Effector memory CD8-positive, alpha-beta T cell (primary cell): ENCODE data around the gene MTOR.
"Not testable (repeated sequence)": the region's sequence is repeated elsewhere in the genome, so short reads cannot be mapped to it uniquely, and the experiment has no call there.

ENCODE experiments used
- ATAC-seq: fragments of 150-1000 bp; cut with Tn5 transposase; replicated peaks from 2 replicates; pipeline ENCODE4 v1.10.0; 2021; ENCODE audit warnings: mild to moderate bottlenecking, moderate library complexity
- DNase-seq, 3 experiments: peaks; one replicate each; pipeline ENCODE4 v3.0.0; 2021
- H3K27ac Mint-ChIP-seq, 2 donors: one replicate each; pipeline ENCODE4 v1.8.0; 2022; ENCODE audit warnings: mild to moderate bottlenecking in 2 of 2, mixed read lengths in 2 of 2, moderate library complexity in 2 of 2
- H3K27me3 Mint-ChIP-seq, 2 donors: one replicate each; pipeline ENCODE4 v1.8.0; 2022; ENCODE audit warnings: mixed read lengths in 2 of 2
- H3K36me3 Mint-ChIP-seq: one replicate; pipeline ENCODE4 v1.8.0; 2022; ENCODE audit warnings: mild to moderate bottlenecking, moderate library complexity, mixed read lengths; ENCODE audit not compliant: insufficient read depth
- H3K4me1 Mint-ChIP-seq, 2 donors: one replicate each; pipeline ENCODE4 v1.8.0; 2022; ENCODE audit warnings: low read depth in 2 of 2, mixed read lengths in 2 of 2
- H3K4me3 Mint-ChIP-seq, 2 donors: one replicate each; pipeline ENCODE4 v1.8.0; 2022; ENCODE audit warnings: mild to moderate bottlenecking in 2 of 2, mixed read lengths in 2 of 2, moderate library complexity in 2 of 2
- H3K9me3 Mint-ChIP-seq, 2 donors: one replicate each; pipeline ENCODE4 v1.8.0; 2022; ENCODE audit warnings: mixed read lengths in 2 of 2
- total RNA-seq, 9 experiments: gene quantifications; one replicate each; lab custom pipeline; 2026; lab: John Stamatoyannopoulos, UW

The MTOR gene
- total RNA-seq = 157 to 214 (median 196) reads per million in 9 experiments

GRCh38 chr1:11262171-11263049 is at the start of gene MTOR:
Gene MTOR, minus strand, starts transcription at chr1:11262551. Its CDS starts 3,142 bp downstream, at chr1:11259409.
- Mint-ChIP-seq H3K27ac (peak within 1 kb of the TSS; percentile 95 to 97), H3K4me1 (peaks cover 9 to 12% of the 10 kb centered on the region in 2 donors), H3K36me3 (peaks cover 30% of the 10 kb centered on the region), H3K4me3 (peak within 1 kb of the TSS; percentile 91 to 96), H3K27me3 (no peaks in the 10 kb centered on the region), H3K9me3 (no peaks in the 10 kb centered on the region)
- DNase-seq (peak; percentile 94 to 96 (median 95)), ATAC-seq (peak; percentile 96)

- peaks cover 2 to 3% of the 10 kb centered on the region in 2 donors for H3K4me1 Mint-ChIP-seq
- H3K27me3 Mint-ChIP-seq = peaks cover 26 to 35% of the 10 kb centered on the region in 2 donors
- H3K36me3 Mint-ChIP-seq = no peaks in the 10 kb centered on the region
- ATAC-seq (no peak), DNase-seq (no peak)
- no peak overlapping the region for H3K4me3 Mint-ChIP-seq
- no peaks in the 10 kb centered on the region for H3K9me3 Mint-ChIP-seq
- peak overlapping the region in 1 of 2 donors; percentile 42 for H3K27ac Mint-ChIP-seq
Observed at GRCh38 chr1:11309385-11309784, 47.0 kb upstream of the MTOR start.

GRCh38 chr1:11308699-11309224 is 46.4 kb upstream of the MTOR start:
- Mint-ChIP-seq H3K4me1 (peaks cover 2 to 3% of the 10 kb centered on the region in 2 donors), H3K9me3 (no peaks in the 10 kb centered on the region), H3K4me3 (no peak overlapping the region), H3K27ac (no peak overlapping the region), H3K27me3 (peaks cover 26 to 35% of the 10 kb centered on the region in 2 donors), H3K36me3 (no peaks in the 10 kb centered on the region)
- DNase-seq (no peak), ATAC-seq (no peak)

DNA sequence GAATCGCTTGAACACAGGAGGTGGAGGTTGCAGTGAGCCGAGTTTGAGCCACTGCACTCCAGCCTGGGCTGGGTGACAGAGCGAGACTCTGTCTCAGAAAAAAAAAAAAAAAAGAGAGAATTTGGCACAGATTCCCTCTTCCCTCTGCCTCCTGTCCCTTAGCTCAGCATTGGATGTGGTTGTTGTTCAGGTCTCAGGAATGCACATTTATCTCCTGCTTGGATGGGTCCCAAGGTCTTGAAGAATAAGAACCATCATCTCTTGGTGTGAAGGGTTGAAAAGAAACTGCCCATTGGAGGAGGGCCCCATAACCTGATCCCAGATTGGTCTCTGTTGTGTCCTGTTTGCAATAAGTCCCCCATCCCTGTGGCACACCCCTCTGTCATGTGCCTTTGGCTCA is 45.5 kb upstream of the MTOR start:
- ATAC-seq (no peak), DNase-seq (no peak)
- Mint-ChIP-seq H3K36me3 (no peaks in the 10 kb centered on the region), H3K27ac (no peak overlapping the region), H3K9me3 (no peaks in the 10 kb centered on the region), H3K4me1 (peaks cover 2 to 3% of the 10 kb centered on the region in 2 donors), H3K4me3 (no peak overlapping the region), H3K27me3 (peaks cover 26 to 33% of the 10 kb centered on the region in 2 donors)

- DNase-seq, H3K9me3 Mint-ChIP-seq, H3K4me3 Mint-ChIP-seq, ATAC-seq, H3K4me1 Mint-ChIP-seq, H3K27ac Mint-ChIP-seq, H3K36me3 Mint-ChIP-seq: not testable (repeated sequence)
- H3K27me3 Mint-ChIP-seq = peaks cover 10% of the 10 kb centered on the region in 2 donors
Observed at GRCh38 chr1:11305516-11305915, 43.2 kb upstream of the MTOR start.

- Mint-ChIP-seq H3K36me3 (no peaks in the 10 kb centered on the region), H3K27me3 (no peaks in the 10 kb centered on the region), H3K4me3 (no peak overlapping the region), H3K4me1 (no peaks in the 10 kb centered on the region), H3K9me3 (no peaks in the 10 kb centered on the region), H3K27ac (no peak overlapping the region)
- no peak for ATAC-seq
- DNase-seq = no peak
Observed at GRCh38 chr1:11302366-11302765, 40.0 kb upstream of the MTOR start.

DNA sequence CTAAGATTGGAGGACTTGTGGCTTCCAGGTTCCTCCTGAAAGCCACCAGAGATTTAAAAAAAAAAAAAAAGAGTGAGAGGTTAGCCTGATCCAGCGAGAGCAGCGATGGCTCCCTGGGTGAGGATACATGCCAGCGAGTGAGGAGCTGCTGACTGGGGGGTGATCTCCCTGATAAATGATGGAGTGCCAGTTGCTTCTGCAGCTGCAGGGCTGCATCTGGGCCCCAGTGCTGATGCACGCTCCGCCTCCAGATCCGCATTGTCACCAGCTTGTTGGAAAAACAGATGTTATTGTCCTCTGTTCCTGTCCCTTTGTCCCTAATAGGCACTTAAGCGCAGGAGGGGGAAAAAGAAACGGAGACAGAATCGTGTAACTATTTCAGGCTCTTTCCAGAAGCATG is 39.2 kb upstream of the MTOR start:
- H3K4me3 Mint-ChIP-seq = no peak overlapping the region
- no peak overlapping the region for H3K27ac Mint-ChIP-seq
- H3K4me1 Mint-ChIP-seq = no peaks in the 10 kb centered on the region
- no peaks in the 10 kb centered on the region for H3K36me3 Mint-ChIP-seq
- no peaks in the 10 kb centered on the region for H3K27me3 Mint-ChIP-seq
- DNase-seq (no peak), ATAC-seq (no peak)
- H3K9me3 Mint-ChIP-seq = no peaks in the 10 kb centered on the region

- H3K9me3 Mint-ChIP-seq = no peaks in the 10 kb centered on the region
- no peaks in the 10 kb centered on the region for H3K36me3 Mint-ChIP-seq
- H3K27ac Mint-ChIP-seq = peak overlapping the region in 1 of 2 donors; percentile 59
- no peaks in the 10 kb centered on the region for H3K27me3 Mint-ChIP-seq
- H3K4me1 Mint-ChIP-seq = peaks cover 4 to 6% of the 10 kb centered on the region in 2 donors
- H3K4me3 Mint-ChIP-seq = no peak overlapping the region
- no peak for DNase-seq
- no peak for ATAC-seq
Observed at GRCh38 chr1:11299225-11299574, 36.8 kb upstream of the MTOR start.

GRCh38 chr1:11298390-11299224 is 36.3 kb upstream of the MTOR start:
- H3K36me3 Mint-ChIP-seq = no peaks in the 10 kb centered on the region
- H3K27ac Mint-ChIP-seq = peak overlapping the region; percentile 44 to 59
- H3K4me1 Mint-ChIP-seq = peaks cover 4 to 6% of the 10 kb centered on the region in 2 donors
- H3K27me3 Mint-ChIP-seq = no peaks in the 10 kb centered on the region
- ATAC-seq (no peak), DNase-seq (no peak)
- H3K9me3 Mint-ChIP-seq = no peaks in the 10 kb centered on the region
- no peak overlapping the region for H3K4me3 Mint-ChIP-seq

GRCh38 chr1:11297774-11298173 is 35.4 kb upstream of the MTOR start:
- H3K4me3 Mint-ChIP-seq, DNase-seq, H3K36me3 Mint-ChIP-seq, H3K27me3 Mint-ChIP-seq, H3K27ac Mint-ChIP-seq, H3K4me1 Mint-ChIP-seq, ATAC-seq, H3K9me3 Mint-ChIP-seq: not testable (repeated sequence)

DNA sequence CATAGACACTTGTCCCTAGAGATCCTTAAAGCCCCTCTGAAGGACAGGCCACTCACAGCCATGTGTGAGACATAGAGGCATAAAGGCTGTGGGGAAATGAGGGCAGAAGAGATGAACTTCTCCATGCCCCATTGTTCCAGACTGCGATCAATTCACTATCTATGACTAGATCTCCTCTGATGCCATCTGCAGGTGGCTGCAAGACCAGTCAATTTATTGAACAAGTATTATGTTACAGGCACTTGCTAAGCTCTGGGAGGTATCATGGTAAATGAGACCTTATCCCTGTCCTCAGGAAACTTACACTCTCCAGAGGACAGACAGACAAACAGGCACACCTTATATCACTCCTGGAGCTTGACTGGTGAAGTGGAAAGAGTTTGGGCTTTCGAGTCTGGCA is 33.6 kb upstream of the MTOR start:
- no peaks in the 10 kb centered on the region for H3K9me3 Mint-ChIP-seq
- H3K36me3 Mint-ChIP-seq = peaks cover 11% of the 10 kb centered on the region
- no peaks in the 10 kb centered on the region for H3K27me3 Mint-ChIP-seq
- ATAC-seq (no peak), DNase-seq (no peak)
- no peak overlapping the region for H3K27ac Mint-ChIP-seq
- peaks cover 6 to 7% of the 10 kb centered on the region in 2 donors for H3K4me1 Mint-ChIP-seq
- H3K4me3 Mint-ChIP-seq = no peak overlapping the region

GRCh38 chr1:11294951-11295350 is 32.6 kb upstream of the MTOR start:
- no peak for ATAC-seq

DNA sequence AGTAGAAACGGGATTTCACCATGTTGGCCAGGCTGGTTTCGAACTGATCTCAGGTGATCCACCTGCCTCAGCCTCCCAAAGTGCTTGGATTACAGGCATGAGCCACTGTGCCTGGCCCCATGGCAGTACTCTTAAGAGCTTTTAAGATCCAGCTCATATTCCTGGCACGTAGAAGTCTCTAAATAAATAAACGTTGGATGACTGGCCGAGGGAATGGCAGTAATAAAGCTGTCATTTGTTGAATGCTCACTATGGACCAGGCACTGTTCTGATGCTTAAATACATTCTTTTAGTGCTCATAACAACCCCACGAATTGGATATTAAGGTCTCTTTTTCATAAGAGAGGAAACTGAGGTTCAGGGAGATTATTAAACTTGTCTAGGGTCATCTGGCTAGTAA is 31.5 kb upstream of the MTOR start:
- DNase-seq (no peak), ATAC-seq (no peak)
- H3K9me3 Mint-ChIP-seq = no peaks in the 10 kb centered on the region
- H3K27me3 Mint-ChIP-seq = no peaks in the 10 kb centered on the region
- peaks cover 23% of the 10 kb centered on the region for H3K36me3 Mint-ChIP-seq
- no peak overlapping the region for H3K27ac Mint-ChIP-seq
- peaks cover 6 to 10% of the 10 kb centered on the region in 2 donors for H3K4me1 Mint-ChIP-seq
- no peak overlapping the region for H3K4me3 Mint-ChIP-seq

More at GRCh38 chr1:11294951-11295350, 32.6 kb upstream of the MTOR start:
- Mint-ChIP-seq H3K36me3 (peaks cover 18% of the 10 kb centered on the region), H3K4me3 (no peak overlapping the region), H3K27me3 (no peaks in the 10 kb centered on the region), H3K4me1 (peaks cover 6 to 10% of the 10 kb centered on the region in 2 donors), H3K9me3 (no peaks in the 10 kb centered on the region), H3K27ac (peak overlapping the region in 1 of 2 donors; percentile 47)
- DNase-seq = no peak
